PFSK-1 (cell line): ENCODE data around the gene ZFYVE16.

Experiments used
- FOXP2 ChIP-seq: optimal IDR thresholded peaks from 2 replicates; pipeline ENCODE3; 2011; ENCODE audit warnings: borderline replicate concordance, control low read depth, inconsistent platforms; ENCODE audit not compliant: insufficient read depth; ENCODE audit errors: extremely low read length, extremely low read depth
- POLR2AphosphoS5 ChIP-seq: IDR thresholded peaks from 2 replicates; pipeline ENCODE4 v1.6.1; 2012; ENCODE audit warnings: low read depth, mild to moderate bottlenecking, control low read depth, low read length, moderate library complexity
- REST ChIP-seq, 2 experiments: IDR thresholded peaks; 2 replicates each; pipeline versions ENCODE4 v1.6.1 to v1.8.0; 2011 to 2012; ENCODE audit warnings: low read depth in 2 of 2, low read length in 2 of 2, control low read depth in 1 of 2, inconsistent platforms in 1 of 2, mild to moderate bottlenecking in 1 of 2, moderate library complexity in 1 of 2; ENCODE audit not compliant: insufficient read depth in 1 of 2
- SIN3A ChIP-seq: IDR thresholded peaks from 2 replicates; pipeline ENCODE4 v1.6.1; 2012; ENCODE audit warnings: mild to moderate bottlenecking, low read length, moderate library complexity, borderline replicate concordance; ENCODE audit not compliant: insufficient read depth
- TAF1 ChIP-seq: IDR thresholded peaks from 2 replicates; pipeline ENCODE4 v1.6.1; 2012; ENCODE audit warnings: low read length, control low read depth, borderline replicate concordance; ENCODE audit not compliant: insufficient read depth

Gene ZFYVE16

GRCh38 chr5:80406980-80407734, 707 bp upstream of the ZFYVE16 start:
- peak; percentile 34 for TF ChIP-seq FOXP2
- no peak for TF ChIP-seq REST (IDR thresholded peaks at IDR 0.05; ENCODE audit: insufficient read depth in 1 of 2, low read depth in 2 of 2, low read length in 2 of 2)
- no peak for TF ChIP-seq SIN3A
- no peak for TF ChIP-seq POLR2AphosphoS5

GRCh38 chr5:80408484-80409366, 861 bp downstream of the ZFYVE16 start:
- TF ChIP-seq REST (IDR thresholded peaks at IDR 0.05; ENCODE audit: insufficient read depth in 1 of 2, low read depth in 2 of 2, low read length in 2 of 2): no peak
- TF ChIP-seq POLR2AphosphoS5: no peak
- TF ChIP-seq TAF1: no peak; the same call in 1 of the 2 replicates

- TF ChIP-seq SIN3A (no peak), FOXP2 (no peak), POLR2AphosphoS5 (no peak), TAF1 (no peak), REST (IDR thresholded peaks at IDR 0.05; ENCODE audit: insufficient read depth in 1 of 2, low read depth in 2 of 2, low read length in 2 of 2) (no peak)
These were observed 1.6 kb downstream of the ZFYVE16 start for GRCh38 chr5:80409367-80409966.

- TF ChIP-seq POLR2AphosphoS5 (no peak), TAF1 (no peak), REST (IDR thresholded peaks at IDR 0.05; ENCODE audit: insufficient read depth in 1 of 2, low read depth in 2 of 2, low read length in 2 of 2) (no peak), FOXP2 (no peak), SIN3A (no peak)
These were observed 3.8 kb downstream of the ZFYVE16 start for GRCh38 chr5:80411589-80412219.
